IMR-90 (cell line): ENCODE measurements around the gene PIEZO2. TPM values are rescaled to one million over a fixed set of nuclear protein-coding genes. Genes with fewer than 3 reads are reported as not detected.
A peak's percentile ranks its signal among the peaks of the same experiment; 100 is the strongest.

Source experiments
- ATAC-seq: fragments of 200-7000 bp; cut with Tn5 transposase; 2 replicates; pipeline ENCODE4 v1.9.1; 2020; ENCODE audit warnings: low read depth, mild to moderate bottlenecking, moderate library complexity
- BruUV-seq: library from RNA; stranded (reverse); fragments of 400-500 nt; replicated peaks from 2 replicates; lab custom pipeline; 2021; lab: Mats Ljungman, UMichigan
- CTCF ChIA-PET: fragments of 300-600 bp; formaldehyde crosslinking; extraction: SDS; loops from one replicate; lab custom pipeline; 2021; ENCODE audit warnings: antibody characterized with exemption; lab: Yijun Ruan, JAX
- POLR2A ChIA-PET: fragments of 300-600 bp; sonication (Branson Sonifier 250); formaldehyde crosslinking; loops from one replicate; lab custom pipeline; 2022; ENCODE audit warnings: antibody characterized with exemption; ENCODE audit not compliant: unreplicated experiment; lab: Charles Lee
- DNase-seq: peaks from one replicate; pipeline ENCODE4 v3.0.0; 2013
- H2AFZ ChIP-seq: replicated peaks from 2 replicates; pipeline ENCODE3; 2013; ENCODE audit warnings: low read length, mild to moderate bottlenecking; ENCODE audit not compliant: poor library complexity
- H2AK5ac ChIP-seq: 2 replicates; pipeline ENCODE4 v1.6.1; 2013; ENCODE audit warnings: low read depth, low read length, inconsistent platforms
- H2AK9ac ChIP-seq: replicated peaks from 2 replicates; pipeline ENCODE3; 2013; ENCODE audit warnings: mild to moderate bottlenecking, low read depth, low read length, moderate library complexity; ENCODE audit not compliant: poor library complexity
- H2BK120ac ChIP-seq: 2 replicates; pipeline ENCODE4 v1.6.1; 2013; ENCODE audit warnings: low read depth, low read length, inconsistent platforms
- H2BK15ac ChIP-seq: 3 replicates; pipeline ENCODE4 v1.6.1; 2013; ENCODE audit warnings: low read depth, low read length, inconsistent platforms
- H2BK20ac ChIP-seq: 2 replicates; pipeline ENCODE4 v1.6.1; 2013; ENCODE audit warnings: low read depth, mild to moderate bottlenecking, inconsistent platforms, low read length, moderate library complexity
- H2BK5ac ChIP-seq: 2 replicates; pipeline ENCODE4 v1.6.1; 2013; ENCODE audit warnings: mild to moderate bottlenecking, low read depth, low read length, inconsistent platforms; ENCODE audit not compliant: poor library complexity, severe bottlenecking
- H3K14ac ChIP-seq: replicated peaks from 2 replicates; pipeline ENCODE4 v1.6.1; 2013; ENCODE audit warnings: low read depth, low read length, inconsistent platforms
- H3K18ac ChIP-seq: 2 replicates; pipeline ENCODE4 v1.6.1; 2013; ENCODE audit warnings: low read depth, low read length, control low read depth
- H3K23ac ChIP-seq: 2 replicates; pipeline ENCODE4 v1.6.1; 2013; ENCODE audit warnings: low read depth, low read length, inconsistent platforms
- H3K27ac ChIP-seq: 2 replicates; pipeline ENCODE4 v1.5.1; 2013; ENCODE audit warnings: mild to moderate bottlenecking, control low read depth, low read length; ENCODE audit not compliant: insufficient read depth
- H3K27me3 ChIP-seq: 2 replicates; pipeline ENCODE4 v1.6.1; 2013; ENCODE audit warnings: low read length; ENCODE audit not compliant: control insufficient read depth, insufficient read depth
- H3K36me3 ChIP-seq: 2 replicates; pipeline ENCODE4 v1.6.1; 2013; ENCODE audit warnings: low read length, mixed read lengths; ENCODE audit not compliant: control insufficient read depth, insufficient read depth
- H3K4ac ChIP-seq: 2 replicates; pipeline ENCODE4 v1.6.1; 2013; ENCODE audit warnings: low read depth, low read length, inconsistent platforms
- H3K4me1 ChIP-seq: 2 replicates; pipeline ENCODE4 v1.6.1; 2013; ENCODE audit warnings: low read length, mixed read lengths; ENCODE audit not compliant: control insufficient read depth, insufficient read depth
- H3K4me2 ChIP-seq: 2 replicates; pipeline ENCODE4 v1.6.1; 2013; ENCODE audit warnings: low read depth, mild to moderate bottlenecking, control low read depth, low read length, moderate library complexity
- H3K4me3 ChIP-seq: 2 replicates; pipeline ENCODE4 v1.5.1; 2013; ENCODE audit warnings: low read depth, mild to moderate bottlenecking, control low read depth, low read length, moderate library complexity; ENCODE audit not compliant: insufficient read depth
- H3K56ac ChIP-seq: 2 replicates; pipeline ENCODE4 v1.6.1; 2013; ENCODE audit warnings: low read length, inconsistent platforms; ENCODE audit not compliant: insufficient read depth; ENCODE audit errors: extremely low read depth
- H3K79me1 ChIP-seq, 2 experiments: 2 replicates each; pipeline ENCODE4 v1.6.1; 2013; ENCODE audit warnings: low read length in 2 of 2, inconsistent platforms in 1 of 2, low read depth in 1 of 2
- H3K9ac ChIP-seq: 2 replicates; pipeline ENCODE4 v1.6.1; 2013; ENCODE audit warnings: low read depth, low read length, control low read depth
- H3K9me1 ChIP-seq: 2 replicates; pipeline ENCODE4 v1.6.1; 2013; ENCODE audit warnings: low read length, inconsistent platforms; ENCODE audit not compliant: insufficient read depth
- H3K9me3 ChIP-seq: 2 replicates; pipeline ENCODE4 v1.6.1; 2013; ENCODE audit warnings: low read length; ENCODE audit not compliant: control insufficient read depth, insufficient read depth
- H4K20me1 ChIP-seq: 2 replicates; pipeline ENCODE4 v1.6.1; 2013; ENCODE audit warnings: low read length, inconsistent platforms; ENCODE audit not compliant: insufficient read depth
- H4K5ac ChIP-seq: 2 replicates; pipeline ENCODE4 v1.6.1; 2013; ENCODE audit warnings: mild to moderate bottlenecking, low read depth, low read length, control low read depth
- H4K8ac ChIP-seq, 2 experiments: 2 replicates each; pipeline ENCODE4 v1.6.1; 2013; ENCODE audit warnings: low read depth in 2 of 2, low read length in 2 of 2, control low read depth in 1 of 2, inconsistent platforms in 1 of 2
- H4K91ac ChIP-seq: 2 replicates; pipeline ENCODE4 v1.6.1; 2013; ENCODE audit warnings: low read depth, low read length, inconsistent platforms; ENCODE audit not compliant: insufficient read depth
- CEBPB ChIP-seq: IDR thresholded peaks from 2 replicates; pipeline ENCODE4 v1.6.1; 2012; ENCODE audit warnings: low read depth, low read length, improper control_type of control experiment
- CHD1 ChIP-seq: IDR thresholded peaks from 2 replicates; pipeline ENCODE4 v1.6.1; 2012; ENCODE audit warnings: low read depth, low read length, improper control_type of control experiment
- ELK1 ChIP-seq: fragments of 150-350 bp; IDR thresholded peaks from 2 replicates; pipeline ENCODE4 v1.6.1; 2016; ENCODE audit warnings: low read depth, mild to moderate bottlenecking, low read length, moderate library complexity, borderline replicate concordance
- MAZ ChIP-seq: IDR thresholded peaks from 2 replicates; pipeline ENCODE4 v1.6.1; 2012; ENCODE audit warnings: low read depth, mild to moderate bottlenecking, low read length, improper control_type of control experiment, moderate library complexity, borderline replicate concordance
- MXI1 ChIP-seq: IDR thresholded peaks from 2 replicates; pipeline ENCODE4 v1.6.1; 2012; ENCODE audit warnings: low read depth, mild to moderate bottlenecking, low read length, moderate library complexity, borderline replicate concordance
- NFE2L2 ChIP-seq: fragments of 150-350 bp; IDR thresholded peaks from 2 replicates; pipeline ENCODE4 v1.6.1; 2016; ENCODE audit warnings: low read depth, mild to moderate bottlenecking, low read length
- POLR2A ChIP-seq: IDR thresholded peaks from 2 replicates; pipeline ENCODE4 v1.6.1; 2012; ENCODE audit warnings: mild to moderate bottlenecking, low read depth, low read length
- RCOR1 ChIP-seq: IDR thresholded peaks from 2 replicates; pipeline ENCODE4 v1.6.1; 2012; ENCODE audit warnings: mild to moderate bottlenecking, low read length, improper control_type of control experiment; ENCODE audit not compliant: insufficient replicate concordance
- RFX5 ChIP-seq: IDR thresholded peaks from 2 replicates; pipeline ENCODE4 v1.8.0; 2012; ENCODE audit warnings: low read depth, mild to moderate bottlenecking, low read length, moderate library complexity
- SMC3 ChIP-seq: fragments of 150-350 bp; IDR thresholded peaks from 2 replicates; pipeline ENCODE4 v1.6.1; 2016; ENCODE audit warnings: low read depth, mild to moderate bottlenecking, antibody characterized with exemption, low read length, moderate library complexity
- USF2 ChIP-seq: fragments of 150-350 bp; IDR thresholded peaks from 2 replicates; pipeline ENCODE4 v1.6.1; 2017; ENCODE audit warnings: mild to moderate bottlenecking, antibody characterized with exemption, low read length, low read depth
- WGBS, 2 experiments: methylation state at CpG; one replicate each; pipeline versions ENCODE4 v1.1.5 to v1.1.7; 2013; ENCODE audit warnings: missing lambda C conversion rate in 2 of 2; ENCODE audit not compliant: insufficient read length in 1 of 2; ENCODE audit errors: extremely low coverage in 2 of 2; 5-methylcytosine and 5-hydroxymethylcytosine counted together
- dilution Hi-C: fragments of 300-500 bp; cut with HindIII; formaldehyde crosslinking; loops from one replicate; pipeline ENCODE4 v1.14.3; 2018; ENCODE audit warnings: low sequenced_read_pairs; ENCODE audit not compliant: unreplicated experiment
- in situ Hi-C: fragments of 300-500 bp; cut with MboI; formaldehyde crosslinking; loops from 3 replicates; pipeline ENCODE4 v1.14.3; 2019; ENCODE audit warnings: low sequenced_read_pairs, inconsistent platforms, mixed read lengths
- intact Hi-C: fragments of 100-400 bp; cut with micrococcal nuclease; formaldehyde crosslinking; loops from 2 replicates; pipeline ENCODE4 v1.10.0; 2022
- polyA plus RNA-seq, 3 experiments: library from polyadenylated mRNA; depleted of rRNA; stranded (reverse); fragments of >200 nt; gene quantifications; 2 replicates each; pipeline ENCODE4 v1.2.3, GENCODE V29; 2012; ENCODE audit warnings: low replicate concordance in 1 of 3
- total RNA-seq: library from RNA; depleted of rRNA; stranded (reverse); fragments of >200 nt; gene quantifications from 2 replicates; pipeline ENCODE4 v1.2.3, GENCODE V29; 2012

PIEZO2 gene
- total and polyA plus RNA-seq, 2 of the 4 experiments (the other 2 are of a cell fraction): 2.4 to 4.1 TPM

- no peak overlapping the region for H4K91ac ChIP-seq
- no peak overlapping the region for H3K27ac ChIP-seq
- H3K23ac ChIP-seq: no peak overlapping the region
- DNase-seq (no peak), ATAC-seq (no peak)
- H3K4ac ChIP-seq: no peak overlapping the region
- H3K9me3 ChIP-seq: no peaks in the 10 kb centered on the region
- H3K9me1 ChIP-seq: no peaks in the 10 kb centered on the region; the same call in 1 of the 2 replicates
- H2BK20ac ChIP-seq: no peak overlapping the region
- no peak overlapping the region for H2BK5ac ChIP-seq
- H3K4me1 ChIP-seq: peaks cover 2% of the 10 kb centered on the region; the same call in 1 of the 2 replicates
- no peak overlapping the region for H4K8ac ChIP-seq
- ChIA-PET CTCF (no interaction called here), POLR2A (no interaction called here)
- no CpG with 5 or more reads among the region's 1 CpG for WGBS, 2 experiments
- no peak overlapping the region for H2BK15ac ChIP-seq
- no peak for TF ChIP-seq RFX5
- no peak for TF ChIP-seq CHD1
- TF ChIP-seq RCOR1: no peak
- no peak for TF ChIP-seq MAZ
- TF ChIP-seq SMC3: no peak
- TF ChIP-seq MXI1: no peak
- TF ChIP-seq CEBPB: no peak
- no peak for TF ChIP-seq NFE2L2
- no peak for TF ChIP-seq POLR2A
- no peak for TF ChIP-seq USF2
- no peak for TF ChIP-seq ELK1
- peak overlapping the region; percentile 35; the same call in 1 of the 2 replicates for H2AK5ac ChIP-seq
- no peaks in the 10 kb centered on the region for H3K79me1 ChIP-seq
- in situ Hi-C loops: no loop called here
- no peak overlapping the region for H2AFZ ChIP-seq
- H3K4me2 ChIP-seq: no peak overlapping the region
- dilution Hi-C loops: no loop called here
- no peak overlapping the region for H3K4me3 ChIP-seq
- H3K9ac ChIP-seq: 0 out of 2 replicates have a peak overlapping the region, but pooled peaks have one; percentile 11
- no peak overlapping the region for H4K5ac ChIP-seq
- peaks cover 4% of the 10 kb centered on the region; the same call in 1 of the 2 replicates for H3K27me3 ChIP-seq
- H2BK120ac ChIP-seq: no peak overlapping the region
- H3K36me3 ChIP-seq: no peaks in the 10 kb centered on the region
- no TSS peak for BruUV-seq
- 0 out of 2 replicates have a peak overlapping the region, but pooled peaks have one; percentile 45 for H3K14ac ChIP-seq
- no peak overlapping the region; the same call in 1 of the 2 replicates for H3K18ac ChIP-seq
- intact Hi-C loops: loop anchor here (10.0 kb wide), 1 partner anchor 358 kb away; no protein-coding TSS in a partner anchor
- no peaks in the 10 kb centered on the region for H4K20me1 ChIP-seq
- H3K56ac ChIP-seq: no peak overlapping the region
- H2AK9ac ChIP-seq: no peak overlapping the region
Measured at GRCh38 chr18:11156978-11157377, 7.6 kb upstream of the PIEZO2 start.
